Nephron progenitor cell (in vitro differentiated cells): ENCODE results near the gene XPNPEP3.
"Not testable (repeated sequence)": the region's sequence is repeated elsewhere in the genome, so short reads cannot be mapped to it uniquely, and the experiment has no call there.

Source experiments
- DNase-seq: peaks from one replicate; pipeline ENCODE4 v3.0.0; 2021
- H3K27ac Mint-ChIP-seq: 2 replicates; pipeline ENCODE4 v1.8.0; 2021; ENCODE audit warnings: mild to moderate bottlenecking, moderate library complexity, mixed read lengths
- H3K27me3 Mint-ChIP-seq: 2 replicates; pipeline ENCODE4 v1.8.0; 2021; ENCODE audit warnings: mild to moderate bottlenecking, low read depth, mixed read lengths; ENCODE audit not compliant: poor library complexity
- H3K36me3 Mint-ChIP-seq: 2 replicates; pipeline ENCODE4 v1.8.0; 2021; ENCODE audit warnings: low read depth, mixed read lengths
- H3K4me1 Mint-ChIP-seq: 2 replicates; pipeline ENCODE4 v1.8.0; 2021; ENCODE audit warnings: mixed read lengths
- H3K4me3 Mint-ChIP-seq: 2 replicates; pipeline ENCODE4 v1.8.0; 2021; ENCODE audit warnings: mild to moderate bottlenecking, moderate library complexity, mixed read lengths
- H3K9me3 Mint-ChIP-seq: 2 replicates; pipeline ENCODE4 v1.8.0; 2021; ENCODE audit warnings: mild to moderate bottlenecking, moderate library complexity, mixed read lengths
- CTCF ChIP-seq: fragments of 200-600 bp; sonication (generic); IDR thresholded peaks from 2 replicates; pipeline ENCODE4 v1.5.0; 2021; ENCODE audit warnings: antibody characterized with exemption

XPNPEP3 gene

GRCh38 chr22:40908895-40909294, 51.9 kb downstream of the XPNPEP3 start:
- no peaks in the 10 kb centered on the region for H3K9me3 Mint-ChIP-seq
- no peak overlapping the region for H3K27ac Mint-ChIP-seq
- H3K4me3 Mint-ChIP-seq: no peak overlapping the region
- H3K27me3 Mint-ChIP-seq: no peaks in the 10 kb centered on the region
- no peak for DNase-seq
- peaks cover 58% of the 10 kb centered on the region for H3K36me3 Mint-ChIP-seq
- TF ChIP-seq CTCF: no peak
- no peaks in the 10 kb centered on the region for H3K4me1 Mint-ChIP-seq

GRCh38 chr22:40911772-40912171, 54.8 kb downstream of the XPNPEP3 start:
- Mint-ChIP-seq H3K9me3 (no peaks in the 10 kb centered on the region), H3K4me1 (no peaks in the 10 kb centered on the region), H3K27ac (peak overlapping the region; percentile 27), H3K36me3 (peaks cover 67% of the 10 kb centered on the region), H3K4me3 (no peak overlapping the region), H3K27me3 (no peaks in the 10 kb centered on the region)
- TF ChIP-seq CTCF: no peak
- no peak for DNase-seq

- not testable (repeated sequence) for H3K9me3 Mint-ChIP-seq, H3K27me3 Mint-ChIP-seq, H3K27ac Mint-ChIP-seq, H3K4me3 Mint-ChIP-seq, H3K4me1 Mint-ChIP-seq, DNase-seq
- peaks cover 62% of the 10 kb centered on the region for H3K36me3 Mint-ChIP-seq
These were observed 56.0 kb downstream of the XPNPEP3 start for GRCh38 chr22:40912987-40913386.

- no peak overlapping the region for H3K4me3 Mint-ChIP-seq
- no peaks in the 10 kb centered on the region for H3K27me3 Mint-ChIP-seq
- no peak for DNase-seq
- H3K36me3 Mint-ChIP-seq: peaks cover 40% of the 10 kb centered on the region
- no peak for TF ChIP-seq CTCF
- H3K27ac Mint-ChIP-seq: no peak overlapping the region
- no peaks in the 10 kb centered on the region for H3K9me3 Mint-ChIP-seq
- no peaks in the 10 kb centered on the region for H3K4me1 Mint-ChIP-seq
These were observed 62.5 kb downstream of the XPNPEP3 start for GRCh38 chr22:40919446-40919845.

GRCh38 chr22:40920526-40920925, 63.6 kb downstream of the XPNPEP3 start:
- H3K9me3 Mint-ChIP-seq: no peaks in the 10 kb centered on the region
- TF ChIP-seq CTCF: no peak
- H3K4me3 Mint-ChIP-seq: no peak overlapping the region
- no peak for DNase-seq
- no peaks in the 10 kb centered on the region for H3K27me3 Mint-ChIP-seq
- no peaks in the 10 kb centered on the region for H3K4me1 Mint-ChIP-seq
- H3K36me3 Mint-ChIP-seq: peaks cover 38% of the 10 kb centered on the region
- no peak overlapping the region for H3K27ac Mint-ChIP-seq

GRCh38 chr22:40922484-40923303, 65.7 kb downstream of the XPNPEP3 start:
- H3K27ac Mint-ChIP-seq: no peak overlapping the region
- H3K9me3 Mint-ChIP-seq: no peaks in the 10 kb centered on the region
- H3K4me1 Mint-ChIP-seq: no peaks in the 10 kb centered on the region
- peaks cover 37% of the 10 kb centered on the region for H3K36me3 Mint-ChIP-seq
- DNase-seq: no peak
- H3K27me3 Mint-ChIP-seq: no peaks in the 10 kb centered on the region
- no peak overlapping the region for H3K4me3 Mint-ChIP-seq
- TF ChIP-seq CTCF: peak; percentile 63
